ENCODE data around the gene KRTAP9-7. TPM values are rescaled to one million over a fixed set of nuclear protein-coding genes. Genes with fewer than 3 reads are reported as not detected.

KRTAP9-7 gene
- total RNA-seq, 1 experiment from 2014 or later = not detected

DNA sequence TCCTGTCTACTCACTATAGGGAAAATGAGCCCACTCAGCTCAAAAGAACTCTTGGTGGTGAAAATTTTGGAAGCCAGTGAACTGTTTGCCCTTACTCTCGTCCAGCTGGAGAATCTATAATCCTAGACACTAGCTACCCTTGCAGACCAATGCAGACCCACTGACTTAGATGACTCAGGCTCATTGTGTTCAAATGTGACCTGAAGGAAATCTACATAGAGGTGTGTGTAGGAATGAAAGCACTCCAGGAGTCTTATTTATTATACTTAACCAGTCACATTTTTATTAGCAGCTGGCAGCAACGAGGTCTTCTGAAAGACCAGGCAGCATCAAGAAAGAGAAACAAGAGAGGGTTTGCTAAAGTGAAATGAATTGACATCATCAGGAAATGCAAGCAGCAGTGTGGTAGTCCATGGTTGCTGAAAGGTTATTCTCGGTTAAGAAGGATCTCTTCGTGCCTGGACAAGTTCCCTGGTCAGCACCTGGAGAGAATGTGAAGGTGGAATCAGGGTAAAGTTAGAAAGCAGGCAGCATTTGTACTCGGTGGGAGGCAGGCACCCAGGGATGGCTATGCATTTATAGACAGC lies 25.8 kb downstream of the KRTAP9-7 start:
- Histone ChIP-seq H2BK12ac (ENCODE audit: insufficient read length, low read depth, low read length) (no peak overlapping the region), H3K27ac (ENCODE audit: insufficient read length, low read depth, low read length) (no peak overlapping the region), H3K9me3 (ENCODE audit: control insufficient read depth, low read depth, low read length) (no peaks in the 10 kb centered on the region), H3T11ph (ENCODE audit: low read length) (no peak overlapping the region), H3K9ac (ENCODE audit: extremely low read depth, insufficient read length, low read length) (no peak overlapping the region), H2AK5ac (ENCODE audit: insufficient read length, low read length) (no peak overlapping the region), H4K20me1 (ENCODE audit: control insufficient read depth, insufficient read depth, insufficient read length) (no peaks in the 10 kb centered on the region), H3K14ac (ENCODE audit: insufficient read depth, low read length) (no peak overlapping the region), H3K56ac (ENCODE audit: insufficient read length, low read depth, low read length) (no peak overlapping the region), H3K23me2 (ENCODE audit: insufficient read length, low read depth, low read length, poor library complexity, severe bottlenecking) (no peaks in the 10 kb centered on the region), H3K18ac (ENCODE audit: insufficient read length, low read depth, low read length) (no peak overlapping the region), H4K91ac (ENCODE audit: insufficient read length, low read depth, low read length) (no peak overlapping the region), H3K4me1 (ENCODE audit: insufficient read depth, low read length) (no peaks in the 10 kb centered on the region), H3K4me2 (ENCODE audit: insufficient read depth, insufficient read length, low read length) (no peak overlapping the region), H3K79me2 (ENCODE audit: insufficient read depth, low read length) (no peaks in the 10 kb centered on the region), H2BK5ac (ENCODE audit: insufficient read length, low read length) (no peak overlapping the region), H2BK20ac (ENCODE audit: low read depth, low read length, poor library complexity, severe bottlenecking) (no peak overlapping the region), H3K79me1 (ENCODE audit: insufficient read depth, low read depth, low read length, poor library complexity, severe bottlenecking) (no peaks in the 10 kb centered on the region), H3K27me3 (ENCODE audit: insufficient read depth, low read length) (no peaks in the 10 kb centered on the region), H2BK15ac (ENCODE audit: low read depth, low read length) (no peak overlapping the region), H4K5ac (ENCODE audit: insufficient read length, low read depth, low read length) (no peak overlapping the region), H3K4ac (ENCODE audit: low read depth, low read length) (no peak overlapping the region), H2BK120ac (ENCODE audit: low read depth, low read length, poor library complexity, severe bottlenecking) (no peak overlapping the region), H3K23ac (ENCODE audit: insufficient read length, low read depth, low read length) (no peak overlapping the region), H4K8ac (replicated peaks; ENCODE audit: insufficient read length, low read depth, low read length) (no peak overlapping the region), H2AFZ (ENCODE audit: low read length) (no peak overlapping the region)
- Mint-ChIP-seq H3K9me3 (peaks cover 0 to 2% of the 10 kb centered on the region in 2 experiments; a peak in 1 of 5 replicates), H3K36me3 (ENCODE audit: insufficient read depth in 1 of 3, low read depth in 3 of 3) (no peaks in the 10 kb centered on the region), H3K4me1 (peaks cover 0 to 7% of the 10 kb centered on the region in 2 experiments; a peak in 1 of 4 replicates), H3K27ac (no peak overlapping the region), H3K27me3 (ENCODE audit: low read depth) (no peaks in the 10 kb centered on the region), H3K4me3 (no peak overlapping the region)
- no peak for TF ChIP-seq CTCF (conservative IDR thresholded peaks at IDR 0.05)
- DNase-seq = no peak
- no CpG with 5 or more reads among the region's 5 CpGs for WGBS (ENCODE audit: extremely low coverage, insufficient read length, low lambda C conversion rate)

Data from H9 (cell line).